Testis (tissue), 3 donors: ENCODE data around the gene HPSE2. TPM values are rescaled to one million over a fixed set of nuclear protein-coding genes. Genes with fewer than 3 reads are reported as not detected.

Experiments used
- DNase-seq: peaks from one replicate; pipeline ENCODE4 v3.0.0-alpha.2; 2019
- H3K27ac ChIP-seq, 2 donors: fragments of 200-600 bp; sonication (generic); one replicate each; pipeline ENCODE4 v1.5.1; 2019
- H3K27me3 ChIP-seq: fragments of 200-600 bp; sonication (generic); one replicate; pipeline ENCODE4 v1.5.1; 2019
- H3K36me3 ChIP-seq: fragments of 200-600 bp; sonication (generic); one replicate; pipeline ENCODE4 v1.5.1; 2017; ENCODE audit warnings: low read depth; ENCODE audit errors: missing control alignments
- H3K4me1 ChIP-seq: fragments of 200-600 bp; sonication (generic); one replicate; pipeline ENCODE4 v1.5.1; 2019
- H3K4me3 ChIP-seq, 2 donors: fragments of 200-600 bp; sonication (generic); one replicate each; pipeline ENCODE4 v1.5.1; 2017 to 2019
- H3K9me3 ChIP-seq: fragments of 200-600 bp; sonication (generic); one replicate; pipeline ENCODE4 v1.5.1; 2017
- POLR2A ChIP-seq: fragments of 450-650 bp; IDR thresholded peaks from one replicate; pipeline ENCODE4 v1.6.1; 2017; ENCODE audit warnings: antibody characterized with exemption, mild to moderate bottlenecking, moderate library complexity
- WGBS, 2 donors: methylation state at CpG; one replicate each; pipeline ENCODE4 v1.1.5; 2018; 5-methylcytosine and 5-hydroxymethylcytosine counted together
- intact Hi-C: fragments of 100-400 bp; cut with DNase I; formaldehyde crosslinking; loops from one replicate; pipeline ENCODE4 v1.15.1; 2023; ENCODE audit warnings: low total_unique reads
- polyA plus RNA-seq: library from polyadenylated mRNA; stranded (reverse); fragments of 350-450 nt; fragmentation: Illumina TruSeq; extraction: RNeasy Lipid Tissue Mini Kit (QIAGEN cat#74804); gene quantifications from one replicate; pipeline ENCODE4 v1.2.3, GENCODE V29; 2014; ENCODE audit warnings: low read depth, low replicate concordance; ENCODE audit not compliant: insufficient read depth
- total RNA-seq, 2 donors: library from RNA; depleted of rRNA; stranded (reverse); fragments of >200 nt; gene quantifications; one replicate each; pipeline ENCODE4 v1.2.3, GENCODE V29; 2016
- TF ChIP-seq, protein P1 (sequence below), 3 experiments: fragments of 450-650 bp in 2 of 3; fragments of 200-600 bp in 1 of 3; sonication (generic) in 1 of 3; IDR thresholded peaks; one replicate each; pipeline ENCODE4 v1.5.1; 2016 to 2019; ENCODE audit warnings: antibody characterized with exemption in 3 of 3, mild to moderate bottlenecking in 2 of 3, moderate library complexity in 1 of 3

The HPSE2 gene
- total and polyA plus RNA-seq, 3 donors from 2014 or later: 1.7 to 4.1 (median 2.5) TPM

- intact Hi-C loops: no loop called here
- Histone ChIP-seq H3K4me3 (no peak overlapping the region), H3K27me3 (no peaks in the 10 kb centered on the region), H3K9me3 (no peaks in the 10 kb centered on the region), H3K4me1 (no peaks in the 10 kb centered on the region), H3K27ac (no peak overlapping the region), H3K36me3 (no peaks in the 10 kb centered on the region)
- TF ChIP-seq POLR2A: no peak
- TF ChIP-seq, protein P1, sequence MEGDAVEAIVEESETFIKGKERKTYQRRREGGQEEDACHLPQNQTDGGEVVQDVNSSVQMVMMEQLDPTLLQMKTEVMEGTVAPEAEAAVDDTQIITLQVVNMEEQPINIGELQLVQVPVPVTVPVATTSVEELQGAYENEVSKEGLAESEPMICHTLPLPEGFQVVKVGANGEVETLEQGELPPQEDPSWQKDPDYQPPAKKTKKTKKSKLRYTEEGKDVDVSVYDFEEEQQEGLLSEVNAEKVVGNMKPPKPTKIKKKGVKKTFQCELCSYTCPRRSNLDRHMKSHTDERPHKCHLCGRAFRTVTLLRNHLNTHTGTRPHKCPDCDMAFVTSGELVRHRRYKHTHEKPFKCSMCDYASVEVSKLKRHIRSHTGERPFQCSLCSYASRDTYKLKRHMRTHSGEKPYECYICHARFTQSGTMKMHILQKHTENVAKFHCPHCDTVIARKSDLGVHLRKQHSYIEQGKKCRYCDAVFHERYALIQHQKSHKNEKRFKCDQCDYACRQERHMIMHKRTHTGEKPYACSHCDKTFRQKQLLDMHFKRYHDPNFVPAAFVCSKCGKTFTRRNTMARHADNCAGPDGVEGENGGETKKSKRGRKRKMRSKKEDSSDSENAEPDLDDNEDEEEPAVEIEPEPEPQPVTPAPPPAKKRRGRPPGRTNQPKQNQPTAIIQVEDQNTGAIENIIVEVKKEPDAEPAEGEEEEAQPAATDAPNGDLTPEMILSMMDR (IDR thresholded peaks at IDR 0.05): no peak
- DNase-seq: no peak
- 94% methylated on average over 2 of the region's 2 CpGs for WGBS, 2 donors
These were observed 639.2 kb downstream of the HPSE2 start for GRCh38 chr10:98596404-98596803.

DNA sequence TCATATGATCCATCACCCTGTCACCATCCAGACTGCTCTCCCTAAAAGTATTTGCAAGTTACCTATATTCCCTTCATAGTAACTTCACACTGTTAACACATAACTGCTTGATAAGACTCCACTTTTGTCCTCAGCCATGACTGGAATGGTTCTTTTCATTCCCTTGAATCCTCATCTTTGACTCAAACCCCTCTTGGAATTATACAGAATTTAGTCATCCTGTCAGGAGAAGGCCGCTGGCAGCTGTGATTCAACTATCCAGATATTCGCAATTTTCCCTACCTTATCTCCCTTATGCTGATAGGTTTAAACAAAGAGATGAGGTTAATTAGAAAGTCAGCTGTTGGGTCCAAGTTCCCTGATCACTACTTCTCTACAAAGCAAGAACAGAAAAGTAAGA is 646.0 kb downstream of the HPSE2 start:
- DNase-seq: no peak
- intact Hi-C loops: no loop called here
- WGBS, 2 donors: 71 to 80% methylated on average over 2 of the region's 2 CpGs

DNA sequence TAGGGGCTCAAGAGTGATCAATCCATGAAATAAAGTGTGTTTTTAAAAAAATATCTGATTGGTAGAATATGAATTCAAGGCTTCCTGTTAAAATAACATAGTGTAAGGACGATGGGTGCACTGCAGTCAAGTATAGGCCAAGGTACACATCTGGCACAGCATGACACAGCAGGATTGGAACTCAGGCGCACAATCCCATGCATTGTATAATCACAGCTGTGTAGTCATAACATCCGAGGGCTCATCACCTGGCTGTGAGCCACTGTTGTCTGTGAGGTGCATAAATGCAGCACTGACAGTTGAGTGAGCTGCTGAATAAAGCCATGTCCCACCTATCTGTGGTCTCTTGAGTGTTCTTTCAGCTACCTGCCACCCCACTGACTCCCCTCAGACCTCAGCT is 646.6 kb downstream of the HPSE2 start:
- 83 to 87% methylated on average over 3 of the region's 3 CpGs for WGBS, 2 donors
- no peaks in the 10 kb centered on the region for H3K36me3 ChIP-seq
- H3K4me1 ChIP-seq: peaks cover 16% of the 10 kb centered on the region
- DNase-seq: no peak
- no peaks in the 10 kb centered on the region for H3K27me3 ChIP-seq
- intact Hi-C loops: no loop called here
- no peak overlapping the region for H3K4me3 ChIP-seq
- TF ChIP-seq POLR2A: no peak
- TF ChIP-seq, protein P1 (IDR thresholded peaks at IDR 0.05): no peak
- H3K27ac ChIP-seq: no peak overlapping the region
- no peaks in the 10 kb centered on the region for H3K9me3 ChIP-seq

More for the DNA sequence above, 646.0 kb downstream of the HPSE2 start:
- H3K27ac ChIP-seq: no peak overlapping the region
- no peaks in the 10 kb centered on the region for H3K9me3 ChIP-seq
- no peaks in the 10 kb centered on the region for H3K27me3 ChIP-seq
- H3K4me1 ChIP-seq: peaks cover 16% of the 10 kb centered on the region
- TF ChIP-seq, protein P1 (IDR thresholded peaks at IDR 0.05): no peak
- no peak for TF ChIP-seq POLR2A
- H3K4me3 ChIP-seq: no peak overlapping the region
- no peaks in the 10 kb centered on the region for H3K36me3 ChIP-seq

DNA sequence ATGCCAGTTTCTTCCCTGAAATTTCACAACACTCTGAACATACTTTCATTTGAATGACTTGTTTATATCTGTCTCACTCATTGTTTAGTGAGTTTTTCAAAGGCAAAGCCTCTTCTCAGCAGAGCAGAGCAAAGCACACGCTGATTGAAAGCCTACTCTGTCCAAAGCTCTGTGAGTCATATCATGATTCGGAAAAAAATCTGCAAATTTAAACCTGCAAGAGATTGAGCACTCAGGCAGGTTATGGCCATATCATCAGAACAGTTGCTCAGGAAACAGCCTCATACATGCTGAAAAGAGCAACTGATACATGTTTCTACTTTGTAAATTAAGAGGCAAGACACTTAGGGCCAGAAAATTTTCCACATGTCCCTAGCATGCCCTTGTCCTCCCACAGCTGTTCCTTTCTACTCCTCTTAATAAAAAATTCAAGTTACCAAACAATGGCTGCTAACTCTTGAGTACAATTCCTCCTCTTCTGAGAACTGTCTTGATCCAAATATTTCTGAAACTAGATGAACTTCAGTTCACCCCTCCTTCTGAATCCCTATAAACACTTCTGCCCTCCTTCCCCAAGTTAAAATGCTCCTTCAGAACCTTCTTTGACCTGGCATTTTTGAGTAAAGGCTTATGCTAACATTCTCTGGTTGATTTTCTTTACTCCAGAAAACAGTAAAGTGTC is 648.4 kb downstream of the HPSE2 start:
- TF ChIP-seq, protein P1 (IDR thresholded peaks at IDR 0.05): no peak
- TF ChIP-seq POLR2A: no peak
- no peak for DNase-seq
- Histone ChIP-seq H3K36me3 (no peaks in the 10 kb centered on the region), H3K27ac (no peak overlapping the region), H3K4me1 (peaks cover 16% of the 10 kb centered on the region), H3K9me3 (no peaks in the 10 kb centered on the region), H3K27me3 (no peaks in the 10 kb centered on the region), H3K4me3 (no peak overlapping the region)
- intact Hi-C loops: no loop called here
- WGBS, 2 donors: 56 to 60% methylated on average over 2 of the region's 2 CpGs

DNA sequence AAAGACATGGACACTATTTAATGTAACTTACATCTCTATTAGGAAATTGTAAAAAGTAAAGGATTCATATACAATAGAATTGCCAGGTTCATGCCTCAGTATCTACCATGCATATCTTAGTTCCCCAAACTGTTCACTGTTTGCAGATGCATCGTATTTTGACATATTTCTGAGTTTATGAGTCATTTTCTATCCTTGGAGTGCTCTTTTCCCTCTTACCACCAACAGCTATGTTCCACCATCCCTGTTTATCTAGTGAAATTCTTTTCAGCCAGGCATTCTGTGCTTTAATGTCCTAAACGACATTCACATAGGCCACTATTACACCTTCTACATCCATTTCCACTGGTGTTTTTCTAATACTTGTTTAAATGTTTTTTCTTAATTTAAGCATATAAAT is 649.6 kb downstream of the HPSE2 start:
- Histone ChIP-seq H3K9me3 (no peaks in the 10 kb centered on the region), H3K4me3 (no peak overlapping the region), H3K4me1 (peaks cover 16% of the 10 kb centered on the region), H3K27ac (no peak overlapping the region), H3K36me3 (no peaks in the 10 kb centered on the region), H3K27me3 (no peaks in the 10 kb centered on the region)
- TF ChIP-seq, protein P1 (IDR thresholded peaks at IDR 0.05): no peak
- TF ChIP-seq POLR2A: no peak
- DNase-seq: no peak
- WGBS, 2 donors: 86 to 87% methylated on average over 2 of the region's 2 CpGs
- intact Hi-C loops: no loop called here
